ENCODE measurements around the gene TMEM178B. TPM values are rescaled to one million over a fixed set of nuclear protein-coding genes. Genes with fewer than 3 reads are reported as not detected.
"Not testable (repeated sequence)": the region's sequence is repeated elsewhere in the genome, so short reads cannot be mapped to it uniquely, and the experiment has no call there.

Gene TMEM178B
- total and polyA plus RNA-seq, 8 donors = 0.16 to 5.6 (median 3.4) TPM

DNA sequence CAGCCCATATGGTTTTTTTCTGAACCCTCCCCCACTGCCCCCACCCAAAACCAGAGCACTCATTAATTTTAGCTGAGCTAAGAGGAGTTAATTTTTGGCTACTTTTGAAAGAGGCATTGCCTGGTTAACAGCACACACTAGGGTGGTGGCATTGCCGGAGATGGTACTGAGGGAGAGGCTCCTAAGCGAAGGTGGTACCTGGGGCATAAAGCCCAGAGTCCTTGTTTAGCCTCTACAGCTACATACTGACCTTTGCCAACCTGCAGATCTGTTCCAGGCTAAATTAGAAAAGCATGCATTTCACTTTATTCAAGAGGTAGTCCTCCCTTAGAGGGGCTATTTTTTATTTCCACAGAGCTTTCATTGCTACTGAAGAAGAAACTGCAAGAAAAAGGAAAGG, 304.5 kb downstream of the TMEM178B start:
- Histone ChIP-seq H3K4me3 (no peak overlapping the region), H3K27ac (no peak overlapping the region), H3K4me1 (no peaks in the 10 kb centered on the region), H3K36me3 (no peaks in the 10 kb centered on the region), H3K9me3 (no peaks in the 10 kb centered on the region), H3K27me3 (no peaks in the 10 kb centered on the region)
- DNase-seq (no peak), ATAC-seq (no peak)
- intact Hi-C loops (cut with DNase I) = no loop called here
- TF ChIP-seq, protein P1, sequence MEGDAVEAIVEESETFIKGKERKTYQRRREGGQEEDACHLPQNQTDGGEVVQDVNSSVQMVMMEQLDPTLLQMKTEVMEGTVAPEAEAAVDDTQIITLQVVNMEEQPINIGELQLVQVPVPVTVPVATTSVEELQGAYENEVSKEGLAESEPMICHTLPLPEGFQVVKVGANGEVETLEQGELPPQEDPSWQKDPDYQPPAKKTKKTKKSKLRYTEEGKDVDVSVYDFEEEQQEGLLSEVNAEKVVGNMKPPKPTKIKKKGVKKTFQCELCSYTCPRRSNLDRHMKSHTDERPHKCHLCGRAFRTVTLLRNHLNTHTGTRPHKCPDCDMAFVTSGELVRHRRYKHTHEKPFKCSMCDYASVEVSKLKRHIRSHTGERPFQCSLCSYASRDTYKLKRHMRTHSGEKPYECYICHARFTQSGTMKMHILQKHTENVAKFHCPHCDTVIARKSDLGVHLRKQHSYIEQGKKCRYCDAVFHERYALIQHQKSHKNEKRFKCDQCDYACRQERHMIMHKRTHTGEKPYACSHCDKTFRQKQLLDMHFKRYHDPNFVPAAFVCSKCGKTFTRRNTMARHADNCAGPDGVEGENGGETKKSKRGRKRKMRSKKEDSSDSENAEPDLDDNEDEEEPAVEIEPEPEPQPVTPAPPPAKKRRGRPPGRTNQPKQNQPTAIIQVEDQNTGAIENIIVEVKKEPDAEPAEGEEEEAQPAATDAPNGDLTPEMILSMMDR (IDR thresholded peaks at IDR 0.05) = no peak

DNA sequence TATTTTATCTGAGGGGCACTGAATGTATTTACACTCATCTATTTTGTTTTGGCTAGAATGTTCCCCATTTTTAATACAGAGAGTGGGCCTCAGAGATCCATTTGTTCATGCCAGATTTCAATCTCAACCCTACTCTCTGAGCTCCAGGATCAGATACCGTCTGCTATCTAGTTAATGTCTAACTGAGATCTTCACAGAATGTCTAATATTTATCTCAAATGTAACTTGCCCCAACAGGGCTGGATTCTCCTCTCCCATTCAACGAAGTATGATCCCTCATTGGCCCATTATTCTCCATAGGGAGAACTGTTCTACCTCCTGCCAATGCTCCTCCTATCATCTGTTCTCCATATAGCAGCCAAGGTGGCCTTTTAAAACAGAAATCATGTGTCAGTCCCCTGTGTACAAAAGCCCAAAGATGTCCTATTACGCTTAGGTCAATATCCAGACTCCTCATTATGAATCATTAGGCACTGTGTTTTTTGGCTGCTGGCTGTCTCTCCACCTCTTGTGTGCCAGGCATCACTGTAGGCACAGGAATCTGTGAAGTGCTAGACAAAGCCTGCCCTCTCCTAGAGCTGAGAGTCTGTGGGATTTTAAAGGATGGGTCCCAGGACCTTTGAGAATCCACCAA, 308.0 kb downstream of the TMEM178B start:
- Histone ChIP-seq H3K9me3 (no peaks in the 10 kb centered on the region), H3K27me3 (no peaks in the 10 kb centered on the region), H3K27ac (no peak overlapping the region), H3K4me1 (no peaks in the 10 kb centered on the region), H3K36me3 (no peaks in the 10 kb centered on the region), H3K4me3 (no peak overlapping the region)
- DNase-seq (no peak), ATAC-seq (no peak)
- TF ChIP-seq, protein P1 (IDR thresholded peaks at IDR 0.05) = no peak
- intact Hi-C loops (cut with DNase I) = no loop called here

DNA sequence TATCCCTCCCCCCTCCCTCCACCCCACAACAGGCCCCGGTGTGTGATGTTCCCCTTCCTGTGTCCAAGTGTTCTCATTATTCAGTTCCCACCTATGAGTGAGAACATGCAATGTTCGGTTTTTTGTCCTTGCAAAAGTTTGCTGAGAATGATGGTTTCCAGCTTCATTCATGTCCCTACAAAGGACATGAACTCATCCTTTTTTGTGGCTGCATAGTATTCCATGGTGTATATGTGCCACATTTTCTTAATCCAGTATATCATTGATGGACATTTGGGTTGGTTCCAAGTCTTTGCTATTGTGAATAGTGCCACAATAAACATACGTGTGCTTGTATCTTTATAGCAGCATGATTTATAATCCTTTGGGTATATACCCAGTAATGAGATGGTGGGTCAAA, 309.5 kb downstream of the TMEM178B start:
- H3K27ac ChIP-seq; H3K27me3 ChIP-seq; H3K36me3 ChIP-seq; intact Hi-C loops (cut with DNase I); H3K9me3 ChIP-seq; ATAC-seq; H3K4me3 ChIP-seq; H3K4me1 ChIP-seq; DNase-seq: not testable (repeated sequence)

DNA sequence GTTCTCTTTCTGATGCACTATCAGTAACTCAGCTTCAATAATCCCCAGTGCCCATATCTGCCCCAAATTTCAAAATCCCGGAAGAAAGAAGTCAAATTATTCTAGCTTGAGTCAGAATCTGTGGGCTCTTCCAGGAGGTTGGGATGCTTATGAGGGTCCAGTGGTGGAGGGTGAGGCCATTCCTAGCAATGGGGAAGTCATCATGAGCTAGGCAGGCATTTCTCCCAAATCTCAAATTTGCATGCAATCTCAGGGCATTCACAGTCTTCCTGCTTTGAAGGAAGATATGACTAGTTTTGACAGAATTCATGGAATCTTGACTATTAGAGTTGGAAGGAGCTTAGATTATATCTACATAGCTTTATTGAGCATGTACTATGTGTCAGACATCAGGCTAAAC, 313.0 kb downstream of the TMEM178B start:
- TF ChIP-seq, protein P1 (IDR thresholded peaks at IDR 0.05) = no peak
- Histone ChIP-seq H3K4me1 (no peaks in the 10 kb centered on the region), H3K27me3 (no peaks in the 10 kb centered on the region), H3K27ac (no peak overlapping the region), H3K9me3 (no peaks in the 10 kb centered on the region), H3K4me3 (no peak overlapping the region), H3K36me3 (no peaks in the 10 kb centered on the region)
- intact Hi-C loops (cut with DNase I) = no loop called here
- DNase-seq (no peak), ATAC-seq (no peak)

DNA sequence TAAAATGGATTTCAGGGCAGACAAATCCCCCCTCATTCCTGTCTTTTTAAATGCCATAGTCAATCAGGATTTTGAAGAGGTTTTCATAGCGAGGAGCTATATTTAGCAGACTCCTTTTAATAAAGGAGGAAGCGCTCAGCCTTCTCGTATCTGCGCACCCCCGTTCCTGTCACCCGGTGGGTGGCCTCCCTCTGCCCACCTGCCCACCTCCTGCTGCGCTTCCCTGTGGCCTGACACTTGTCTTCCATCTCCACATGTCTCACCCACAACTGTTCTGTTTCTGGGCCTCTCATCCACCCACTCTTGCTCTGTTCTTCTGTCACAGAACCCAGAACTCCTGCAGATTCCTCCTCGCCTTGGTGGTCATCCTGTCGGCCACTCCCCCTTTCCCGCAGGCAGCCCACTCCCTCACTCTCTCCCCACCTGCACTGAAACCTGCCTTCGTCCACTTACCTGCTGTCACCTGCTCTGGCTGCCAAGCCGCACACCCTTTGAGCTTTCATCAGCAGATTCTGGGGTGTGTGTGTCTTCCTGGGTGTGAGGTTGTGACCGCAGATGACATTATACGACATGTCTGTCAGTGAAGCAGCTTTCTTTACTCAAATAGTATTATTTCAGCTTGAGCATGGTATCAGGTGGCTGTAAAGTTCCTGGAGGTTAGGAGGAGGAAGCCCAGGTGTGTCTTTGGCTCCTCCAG, 313.8 kb downstream of the TMEM178B start:
- DNase-seq (no peak), ATAC-seq (no peak)
- TF ChIP-seq, protein P1 (IDR thresholded peaks at IDR 0.05) = no peak
- Histone ChIP-seq H3K27me3 (no peaks in the 10 kb centered on the region), H3K4me1 (no peaks in the 10 kb centered on the region), H3K27ac (no peak overlapping the region), H3K9me3 (no peaks in the 10 kb centered on the region), H3K36me3 (no peaks in the 10 kb centered on the region), H3K4me3 (no peak overlapping the region)
- intact Hi-C loops (cut with DNase I) = no loop called here
